ENCODE results near the gene TSEN54. TPM values are rescaled to one million over a fixed set of nuclear protein-coding genes. Genes with fewer than 3 reads are reported as not detected.

TSEN54 gene
- total RNA-seq, 1 donor from 2014 or later, result 6.1 TPM

DNA sequence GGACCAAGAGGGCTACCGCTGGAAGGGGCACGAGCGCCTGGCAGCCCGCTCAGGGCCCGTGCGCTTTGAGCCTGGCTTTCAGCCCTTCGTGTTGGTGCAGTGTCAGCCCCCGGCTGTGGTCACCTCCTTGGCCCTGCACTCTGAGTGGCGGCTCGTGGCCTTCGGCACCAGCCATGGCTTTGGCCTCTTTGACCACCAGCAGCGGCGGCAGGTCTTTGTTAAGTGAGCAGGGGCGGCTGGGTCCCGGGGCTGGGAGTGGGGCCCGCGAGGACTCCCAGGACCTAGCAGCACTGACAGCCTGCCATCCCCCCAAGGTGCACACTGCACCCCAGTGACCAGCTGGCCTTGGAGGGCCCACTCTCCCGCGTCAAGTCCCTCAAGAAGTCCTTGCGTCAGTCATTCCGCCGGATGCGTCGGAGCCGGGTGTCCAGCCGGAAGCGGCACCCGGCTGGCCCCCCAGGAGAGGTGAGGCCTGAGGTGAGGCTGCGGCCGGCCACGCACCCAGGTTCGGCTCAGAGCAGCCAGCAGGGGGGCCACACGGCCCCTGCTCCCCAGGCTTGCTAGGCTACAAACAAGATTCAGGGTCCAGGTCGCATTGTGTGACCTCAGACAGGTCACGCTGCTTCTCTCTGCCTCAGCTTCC is 53.8 kb downstream of the TSEN54 start:
- intact Hi-C loops (cut with DNase I), result no loop called here
- ATAC-seq, result no peak
- DNase-seq (ENCODE audit: missing footprints), result no peak

DNA sequence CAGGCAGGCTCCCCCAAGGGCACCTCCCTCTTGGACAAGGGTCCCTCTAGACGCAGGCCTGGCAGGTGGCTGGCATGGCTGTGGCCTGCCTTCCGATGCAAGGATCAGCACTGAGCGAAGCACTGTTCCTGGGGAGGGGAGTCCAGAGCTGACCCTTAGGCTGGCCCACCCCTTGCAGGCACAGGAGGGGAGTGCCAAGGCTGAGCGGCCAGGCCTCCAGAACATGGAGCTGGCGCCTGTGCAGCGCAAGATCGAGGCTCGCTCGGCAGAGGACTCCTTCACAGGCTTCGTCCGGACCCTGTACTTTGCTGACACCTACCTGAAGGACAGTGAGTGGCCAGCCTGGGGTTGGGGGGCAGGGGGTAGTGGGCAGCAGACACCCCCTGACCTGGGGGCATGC is 54.4 kb downstream of the TSEN54 start:
- no peak for ATAC-seq
- intact Hi-C loops (cut with DNase I), result no loop called here

GRCh38 chr17:75571197-75571884 is 55.0 kb downstream of the TSEN54 start:
- peak; percentile 85 for DNase-seq (ENCODE audit: missing footprints)
- ATAC-seq, result peak; percentile 34
- intact Hi-C loops (cut with DNase I), result no loop called here

More for the DNA sequence above, 54.4 kb downstream of the TSEN54 start:
- DNase-seq (ENCODE audit: missing footprints), result no peak

- ATAC-seq, result no peak
- intact Hi-C loops (cut with DNase I), result no loop called here
- DNase-seq (ENCODE audit: missing footprints), result no peak
These were observed 55.5 kb downstream of the TSEN54 start for GRCh38 chr17:75571885-75572215.

- intact Hi-C loops (cut with DNase I), result no loop called here
- DNase-seq (ENCODE audit: missing footprints) (no peak), ATAC-seq (no peak)
These were observed 56.6 kb downstream of the TSEN54 start for GRCh38 chr17:75572713-75573539.

DNA sequence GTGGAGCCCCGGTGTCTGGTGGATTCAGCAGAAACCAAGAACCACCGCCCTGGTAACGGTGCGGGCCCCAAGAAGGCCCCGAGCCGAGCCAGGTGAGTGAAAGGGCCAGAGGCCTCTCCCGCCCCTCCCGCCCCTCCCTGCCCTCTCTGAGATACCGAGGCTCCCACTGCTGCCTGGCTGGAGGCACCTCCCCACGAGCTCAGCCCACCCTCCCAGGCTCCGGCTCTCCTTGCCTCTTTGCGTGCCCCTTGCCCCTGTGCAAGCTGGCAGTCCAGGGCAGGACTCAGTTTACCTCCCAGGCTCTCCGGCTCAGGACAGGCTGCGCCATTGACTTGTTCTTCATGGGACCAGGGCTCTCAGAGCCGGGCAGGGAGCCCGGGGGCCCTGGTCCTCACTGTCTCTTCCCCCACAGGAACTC is 57.2 kb downstream of the TSEN54 start:
- intact Hi-C loops (cut with DNase I), result no loop called here
- ATAC-seq (no peak), DNase-seq (ENCODE audit: missing footprints) (no peak)

- ATAC-seq (no peak), DNase-seq (ENCODE audit: missing footprints) (no peak)
- intact Hi-C loops (cut with DNase I), result no loop called here
These were observed 57.7 kb downstream of the TSEN54 start for GRCh38 chr17:75573994-75574393.

Small RNA genes within 50 kb of the gene (microRNA-seq; reads per million reads assigned to microRNA genes)
- not detected for gene MIR6785

Other genes starting within 250 kb of the TSEN54 start
- 15.1 TPM for gene MIF4GD, start 245.3 kb upstream of the TSEN54 start, total RNA-seq
- gene SLC25A19, start 227.1 kb upstream of the TSEN54 start, total RNA-seq, result 19.5 TPM
- gene GRB2, start 110.8 kb upstream of the TSEN54 start, total RNA-seq, result 59.0 TPM
- gene TMEM94, start 59.9 kb upstream of the TSEN54 start, total RNA-seq, result 50.3 TPM
- gene CASKIN2, start 991 bp upstream of the TSEN54 start, total RNA-seq, result 39.1 TPM
- gene LLGL2, start 9.2 kb downstream of the TSEN54 start, total RNA-seq, result 4.1 TPM
- 43.7 TPM for gene MYO15B, start 71.3 kb downstream of the TSEN54 start, total RNA-seq
- gene SMIM5, start 116.9 kb downstream of the TSEN54 start, total RNA-seq, result 11.4 TPM
- gene RECQL5, start 150.6 kb downstream of the TSEN54 start, total RNA-seq, result 15.9 TPM
- gene SAP30BP, start 150.8 kb downstream of the TSEN54 start, total RNA-seq, result 47.4 TPM
- gene ITGB4, start 204.9 kb downstream of the TSEN54 start, total RNA-seq, result 7.5 TPM
- 23.8 TPM for gene GALK1, start 248.7 kb downstream of the TSEN54 start, total RNA-seq

Measured in Right ventricle myocardium inferior (tissue), 1 donor.